Endodermal cell (in vitro differentiated cells): ENCODE results near the gene COL4A6. TPM values are rescaled to one million over a fixed set of nuclear protein-coding genes. Genes with fewer than 3 reads are reported as not detected.
"Not testable (repeated sequence)": the region's sequence is repeated elsewhere in the genome, so short reads cannot be mapped to it uniquely, and the experiment has no call there.

ENCODE experiments used
- DNase-seq: peaks from one replicate; pipeline ENCODE4 v3.0.0-alpha.2; 2017
- H3K27ac ChIP-seq: 2 replicates; pipeline ENCODE4 v1.5.1; 2013; ENCODE audit warnings: mild to moderate bottlenecking, low read depth, low read length, moderate library complexity
- H3K27me3 ChIP-seq: 2 replicates; pipeline ENCODE4 v1.6.1; 2013; ENCODE audit warnings: mild to moderate bottlenecking, low read length, moderate library complexity; ENCODE audit not compliant: insufficient read depth, control insufficient read depth, poor library complexity, severe bottlenecking
- H3K36me3 ChIP-seq: 2 replicates; pipeline ENCODE4 v1.7.0; 2013; ENCODE audit warnings: mild to moderate bottlenecking, low read length, moderate library complexity; ENCODE audit not compliant: control insufficient read depth, insufficient read depth
- H3K4me1 ChIP-seq: one replicate; pipeline ENCODE4 v1.7.0; 2013; ENCODE audit warnings: low read length; ENCODE audit not compliant: control insufficient read depth, insufficient read depth
- H3K4me3 ChIP-seq: 2 replicates; pipeline ENCODE4 v1.5.1; 2013; ENCODE audit warnings: mild to moderate bottlenecking, low read length, moderate library complexity
- H3K9ac ChIP-seq: 2 replicates; pipeline ENCODE4 v1.6.1; 2013; ENCODE audit warnings: mild to moderate bottlenecking, low read length, moderate library complexity; ENCODE audit not compliant: poor library complexity, severe bottlenecking; ENCODE audit errors: extremely low read depth
- H3K9me3 ChIP-seq: 2 replicates; pipeline ENCODE4 v1.6.1; 2013; ENCODE audit warnings: mild to moderate bottlenecking, low read length, moderate library complexity; ENCODE audit not compliant: control insufficient read depth
- H3K27ac Mint-ChIP-seq: 2 replicates; pipeline ENCODE4 v1.8.0; 2020; ENCODE audit warnings: mixed read lengths
- H3K27me3 Mint-ChIP-seq: 2 replicates; pipeline ENCODE4 v1.8.0; 2021; ENCODE audit warnings: mild to moderate bottlenecking, mixed read lengths; ENCODE audit not compliant: insufficient read depth
- H3K36me3 Mint-ChIP-seq: 2 replicates; pipeline ENCODE4 v1.8.0; 2020; ENCODE audit warnings: low read depth, mixed read lengths
- H3K4me1 Mint-ChIP-seq: 2 replicates; pipeline ENCODE4 v1.8.0; 2020; ENCODE audit warnings: mixed read lengths
- H3K4me3 Mint-ChIP-seq: 2 replicates; pipeline ENCODE4 v1.8.0; 2020; ENCODE audit warnings: mild to moderate bottlenecking, moderate library complexity, mixed read lengths
- H3K9me3 Mint-ChIP-seq: 2 replicates; pipeline ENCODE4 v1.8.0; 2020; ENCODE audit warnings: mild to moderate bottlenecking, mixed read lengths
- CTCF ChIP-seq: fragments of 200-600 bp; sonication (generic); conservative IDR thresholded peaks from 2 replicates; pipeline ENCODE4 v1.5.0; 2021; ENCODE audit warnings: antibody characterized with exemption, mild to moderate bottlenecking
- WGBS, 2 experiments: methylation state at CpG; one replicate each; pipeline versions ENCODE4 v1.1.5 to v1.1.7; 2013; ENCODE audit warnings: missing lambda C conversion rate in 2 of 2, mixed read lengths in 1 of 2; ENCODE audit not compliant: insufficient coverage in 1 of 2, insufficient read length in 1 of 2; 5-methylcytosine and 5-hydroxymethylcytosine counted together
- total RNA-seq, 2 donors: library from RNA; stranded (reverse); fragmentation: NEBNext Ultra II Directional in 1 of 2; extraction: Animal tissue kit (Norgen Biotek cat#: 25700) in 1 of 2; gene quantifications; 2 replicates in 1 of 2; 3 replicates in 1 of 2; pipeline ENCODE4 v1.2.1, GENCODE V29; 2021

Gene COL4A6
- total RNA-seq, 2 donors from 2014 or later: 205 to 338 TPM

GRCh38 chrX:108396188-108396891 lies 41.9 kb downstream of the COL4A6 start:
- Histone ChIP-seq H3K9ac (no peak overlapping the region), H3K27ac (no peak overlapping the region), H3K4me1 (no peaks in the 10 kb centered on the region), H3K36me3 (peaks cover 11% of the 10 kb centered on the region), H3K9me3 (peaks cover 20% of the 10 kb centered on the region), H3K27me3 (no peaks in the 10 kb centered on the region), H3K4me3 (no peak overlapping the region)
- H3K27me3 Mint-ChIP-seq: no peaks in the 10 kb centered on the region
- 40 to 70% methylated on average over 1 to 6 of the region's 6 CpGs for WGBS, 2 experiments
- H3K4me1 Mint-ChIP-seq: peaks cover 47% of the 10 kb centered on the region
- H3K36me3 Mint-ChIP-seq: peaks cover 43% of the 10 kb centered on the region
- no peak overlapping the region for H3K4me3 Mint-ChIP-seq
- TF ChIP-seq CTCF: no peak
- H3K9me3 Mint-ChIP-seq: peaks cover 24% of the 10 kb centered on the region
- H3K27ac Mint-ChIP-seq: peak overlapping the region; percentile 88
- peak; percentile 66 for DNase-seq

- H3K4me3 Mint-ChIP-seq, H3K27me3 ChIP-seq, H3K4me3 ChIP-seq, H3K27ac ChIP-seq, H3K4me1 ChIP-seq, H3K9ac ChIP-seq, H3K27me3 Mint-ChIP-seq: not testable (repeated sequence)
- peaks cover 82% of the 10 kb centered on the region for H3K36me3 Mint-ChIP-seq
- H3K27ac Mint-ChIP-seq: peak overlapping the region; percentile 21
- H3K4me1 Mint-ChIP-seq: peaks cover 14% of the 10 kb centered on the region
- Histone ChIP-seq H3K9me3 (peaks cover 20% of the 10 kb centered on the region), H3K36me3 (peaks cover 11% of the 10 kb centered on the region)
- H3K9me3 Mint-ChIP-seq: peaks cover 75% of the 10 kb centered on the region
- peak; percentile 66 for DNase-seq
- peak; percentile 44 for TF ChIP-seq CTCF
- WGBS, 2 experiments: 80% methylated on average over 9 of the region's 9 CpGs; no CpG with 5 or more reads in 1 of the 2 experiments
These were observed 47.1 kb downstream of the COL4A6 start for GRCh38 chrX:108390976-108391717.

- peaks cover 62% of the 10 kb centered on the region for H3K36me3 Mint-ChIP-seq
These were observed 53.4 kb downstream of the COL4A6 start for GRCh38 chrX:108384783-108385182.

More at GRCh38 chrX:108384783-108385182, 53.4 kb downstream of the COL4A6 start:
- Mint-ChIP-seq H3K9me3 (peaks cover 46% of the 10 kb centered on the region), H3K27ac (peak overlapping the region; percentile 6), H3K4me1 (peaks cover 19% of the 10 kb centered on the region), H3K27me3 (no peaks in the 10 kb centered on the region), H3K4me3 (no peak overlapping the region)
- Histone ChIP-seq H3K27me3 (no peaks in the 10 kb centered on the region), H3K4me1 (no peaks in the 10 kb centered on the region), H3K36me3 (no peaks in the 10 kb centered on the region), H3K9me3 (no peaks in the 10 kb centered on the region), H3K9ac (no peak overlapping the region), H3K4me3 (no peak overlapping the region), H3K27ac (no peak overlapping the region)
- WGBS, 2 experiments: 80% methylated on average over 1 of the region's 1 CpG; no CpG with 5 or more reads in 1 of the 2 experiments
- no peak for TF ChIP-seq CTCF
- no peak for DNase-seq
